ENCODE measurements around the gene ZCCHC14. TPM values are rescaled to one million over a fixed set of nuclear protein-coding genes. Genes with fewer than 3 reads are reported as not detected.

Gene ZCCHC14
- total RNA-seq, 4 donors from 2014 or later, result 8.9 to 20.5 (median 10.8) TPM

- TF ChIP-seq, protein P1, sequence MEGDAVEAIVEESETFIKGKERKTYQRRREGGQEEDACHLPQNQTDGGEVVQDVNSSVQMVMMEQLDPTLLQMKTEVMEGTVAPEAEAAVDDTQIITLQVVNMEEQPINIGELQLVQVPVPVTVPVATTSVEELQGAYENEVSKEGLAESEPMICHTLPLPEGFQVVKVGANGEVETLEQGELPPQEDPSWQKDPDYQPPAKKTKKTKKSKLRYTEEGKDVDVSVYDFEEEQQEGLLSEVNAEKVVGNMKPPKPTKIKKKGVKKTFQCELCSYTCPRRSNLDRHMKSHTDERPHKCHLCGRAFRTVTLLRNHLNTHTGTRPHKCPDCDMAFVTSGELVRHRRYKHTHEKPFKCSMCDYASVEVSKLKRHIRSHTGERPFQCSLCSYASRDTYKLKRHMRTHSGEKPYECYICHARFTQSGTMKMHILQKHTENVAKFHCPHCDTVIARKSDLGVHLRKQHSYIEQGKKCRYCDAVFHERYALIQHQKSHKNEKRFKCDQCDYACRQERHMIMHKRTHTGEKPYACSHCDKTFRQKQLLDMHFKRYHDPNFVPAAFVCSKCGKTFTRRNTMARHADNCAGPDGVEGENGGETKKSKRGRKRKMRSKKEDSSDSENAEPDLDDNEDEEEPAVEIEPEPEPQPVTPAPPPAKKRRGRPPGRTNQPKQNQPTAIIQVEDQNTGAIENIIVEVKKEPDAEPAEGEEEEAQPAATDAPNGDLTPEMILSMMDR (IDR thresholded peaks at IDR 0.05), result no peak
- ATAC-seq (ENCODE audit: low FRiP score) (no peak), DNase-seq (ENCODE audit: low spot score) (no peak)
Measured at GRCh38 chr16:87437911-87438610, 54.8 kb downstream of the ZCCHC14 start.

DNA sequence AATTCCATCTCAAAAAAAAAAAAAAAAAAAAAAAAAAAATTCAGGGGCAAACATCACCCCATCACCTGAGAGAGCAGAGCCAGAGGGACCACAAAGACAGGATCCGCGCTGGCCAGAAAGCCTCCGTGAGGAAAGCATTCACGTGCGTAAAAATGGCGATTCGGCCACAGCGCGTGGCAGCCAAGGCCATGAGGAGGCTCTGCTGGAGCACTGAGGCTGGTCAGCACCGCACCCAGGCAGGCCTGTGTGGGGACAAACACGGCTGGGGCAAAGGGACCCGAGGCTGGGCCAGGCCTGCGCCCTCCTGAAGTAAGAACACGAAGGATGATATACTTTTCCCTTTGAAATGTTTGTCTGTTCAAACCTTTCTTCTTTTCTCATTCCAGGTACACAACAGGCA, 55.5 kb downstream of the ZCCHC14 start:
- TF ChIP-seq, protein P1 (IDR thresholded peaks at IDR 0.05), result no peak
- ATAC-seq (ENCODE audit: low FRiP score) (no peak), DNase-seq (ENCODE audit: low spot score) (no peak)

- ATAC-seq (ENCODE audit: low FRiP score) (no peak), DNase-seq (ENCODE audit: low spot score) (no peak)
- TF ChIP-seq, protein P1 (IDR thresholded peaks at IDR 0.05), result no peak
Measured at GRCh38 chr16:87436225-87437172, 56.3 kb downstream of the ZCCHC14 start.

DNA sequence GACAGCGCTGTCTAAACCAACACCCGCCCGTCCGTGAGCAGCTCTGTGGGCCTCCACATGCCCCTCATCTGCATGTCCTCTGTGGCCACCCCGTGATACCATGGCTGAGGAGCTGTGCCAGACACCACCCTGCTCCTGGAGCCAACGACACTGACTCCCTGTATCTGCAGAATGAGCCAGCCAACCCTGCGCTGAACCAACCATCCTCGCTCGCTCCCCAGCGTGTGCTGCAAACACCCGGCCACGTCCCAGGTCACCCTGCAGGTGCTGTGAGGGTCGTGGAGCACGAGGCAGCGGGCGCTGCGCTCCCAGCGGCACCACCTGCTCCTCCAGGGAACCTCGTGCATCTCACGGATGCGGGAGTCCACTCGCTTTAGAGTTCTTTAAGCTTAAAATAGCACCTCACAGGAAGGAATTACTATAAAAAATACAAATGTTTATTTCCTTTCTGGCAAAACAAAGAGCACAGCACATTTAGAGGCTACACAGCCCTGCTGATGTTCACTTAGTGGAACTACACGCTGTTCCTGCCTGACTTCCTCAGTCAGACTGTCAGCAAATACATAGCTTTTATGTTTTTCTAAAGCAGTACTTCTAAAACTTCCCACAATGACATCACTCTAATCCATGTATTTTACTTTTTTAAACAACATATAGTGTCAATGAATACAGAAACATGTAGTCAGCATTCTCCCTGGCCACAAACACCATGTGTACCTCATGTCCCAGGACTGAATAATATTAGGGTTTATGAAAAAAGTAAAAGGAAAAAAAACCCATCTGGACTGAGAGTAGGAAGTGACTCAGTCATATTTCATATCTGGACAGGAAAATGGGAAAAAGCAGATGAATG, 57.2 kb downstream of the ZCCHC14 start:
- TF ChIP-seq, protein P1 (IDR thresholded peaks at IDR 0.05), result no peak
- DNase-seq (ENCODE audit: low spot score) (no peak), ATAC-seq (ENCODE audit: low FRiP score) (no peak)

DNA sequence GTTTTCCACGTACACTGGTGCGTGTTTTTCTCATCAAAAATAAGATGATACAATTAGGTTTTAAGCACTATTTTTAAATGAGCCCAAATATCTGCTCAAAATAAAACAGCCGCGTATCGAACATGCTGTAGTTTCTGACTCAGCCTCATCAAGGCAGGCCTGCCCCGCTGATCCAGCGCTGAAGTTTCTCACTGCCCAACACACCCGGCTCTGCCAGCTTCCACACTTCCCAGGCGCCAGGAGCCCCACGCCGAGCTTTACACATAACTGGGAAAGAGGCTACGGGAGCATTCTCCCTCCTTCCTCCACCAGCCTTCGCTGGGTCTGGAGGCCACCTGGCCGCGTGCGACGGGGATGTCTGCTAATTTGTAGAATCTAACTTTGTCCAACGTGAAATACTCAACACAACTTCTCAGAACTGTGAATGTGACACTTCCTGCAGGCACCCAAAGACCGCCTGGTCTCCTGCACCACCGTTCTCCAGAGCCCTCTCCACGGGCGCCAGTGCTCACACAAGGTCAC, 58.6 kb downstream of the ZCCHC14 start:
- ATAC-seq (ENCODE audit: low FRiP score) (no peak), DNase-seq (ENCODE audit: low spot score) (no peak)
- TF ChIP-seq, protein P1 (IDR thresholded peaks at IDR 0.05), result no peak

- ATAC-seq (ENCODE audit: low FRiP score) (no peak), DNase-seq (ENCODE audit: low spot score) (no peak)
- TF ChIP-seq, protein P1 (IDR thresholded peaks at IDR 0.05), result no peak
Measured at GRCh38 chr16:87432330-87432915, 60.4 kb downstream of the ZCCHC14 start.

Data from omental fat pad (tissue), 4 donors.